Measurements from ENCODE around the gene SEMA3F.

The SEMA3F gene

DNA sequence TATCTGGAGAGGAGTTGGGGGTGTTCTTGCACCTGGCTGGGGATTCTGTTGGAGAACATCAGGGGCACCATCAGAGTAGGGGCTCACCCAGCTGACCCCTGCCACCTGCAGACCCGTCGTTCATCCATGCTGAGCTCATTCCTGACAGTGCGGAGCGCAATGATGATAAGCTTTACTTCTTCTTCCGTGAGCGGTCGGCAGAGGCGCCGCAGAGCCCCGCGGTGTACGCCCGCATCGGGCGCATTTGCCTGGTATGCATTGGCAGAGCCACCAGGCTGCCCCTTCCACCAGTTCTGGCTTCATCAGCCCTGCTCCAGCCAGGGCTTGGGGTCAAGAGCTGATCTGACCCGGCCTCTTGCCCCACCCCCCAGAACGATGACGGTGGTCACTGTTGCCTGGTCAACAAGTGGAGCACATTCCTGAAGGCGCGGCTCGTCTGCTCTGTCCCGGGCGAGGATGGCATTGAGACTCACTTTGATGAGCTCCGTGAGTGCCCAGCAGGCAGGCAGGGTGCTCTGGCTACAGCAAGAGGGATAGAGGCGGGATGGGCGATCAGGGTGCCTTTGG lies 27.5 kb downstream of the SEMA3F start:
- ChIA-PET CTCF (no interaction called here), POLR2A (interaction anchor here (0.6 to 1.2 kb wide), 2 partner anchors 18 to 29 kb away, joined by 3 read pairs; no protein-coding TSS in a partner anchor)
- TF ChIP-seq BHLHE40 (IDR thresholded peaks at IDR 0.05; ENCODE audit: borderline replicate concordance) = no peak
- TF ChIP-seq FOXM1 (IDR thresholded peaks at IDR 0.05; ENCODE audit: borderline replicate concordance) = no peak
- TF ChIP-seq TARDBP (IDR thresholded peaks at IDR 0.05) = no peak
- no peak for TF ChIP-seq LEF1 (IDR thresholded peaks at IDR 0.05; ENCODE audit: borderline replicate concordance)
- TF ChIP-seq L3MBTL2 (conservative IDR thresholded peaks at IDR 0.05) = no peak
- TF ChIP-seq SP1 (IDR thresholded peaks at IDR 0.05) = no peak
- TF ChIP-seq FOXK2 (IDR thresholded peaks at IDR 0.05) = no peak
- TF ChIP-seq SUZ12 (IDR thresholded peaks at IDR 0.05) = no peak
- TF ChIP-seq NFRKB (IDR thresholded peaks at IDR 0.05) = no peak
- no peak for TF ChIP-seq HDGF (IDR thresholded peaks at IDR 0.05; ENCODE audit: borderline replicate concordance)
- no peak for TF ChIP-seq ELF4 (IDR thresholded peaks at IDR 0.05)
- TF ChIP-seq FOXA1 (IDR thresholded peaks at IDR 0.05) = no peak
- no peak for TF ChIP-seq PKNOX1 (IDR thresholded peaks at IDR 0.05)
- no peak for TF ChIP-seq ARNT (IDR thresholded peaks at IDR 0.05)
- no peak for TF ChIP-seq CTBP1 (IDR thresholded peaks at IDR 0.05; ENCODE audit: borderline replicate concordance)
- no peak for TF ChIP-seq ZNF384 (IDR thresholded peaks at IDR 0.05)
- DNase-seq (ENCODE audit: extremely low spot score) = no peak

DNA sequence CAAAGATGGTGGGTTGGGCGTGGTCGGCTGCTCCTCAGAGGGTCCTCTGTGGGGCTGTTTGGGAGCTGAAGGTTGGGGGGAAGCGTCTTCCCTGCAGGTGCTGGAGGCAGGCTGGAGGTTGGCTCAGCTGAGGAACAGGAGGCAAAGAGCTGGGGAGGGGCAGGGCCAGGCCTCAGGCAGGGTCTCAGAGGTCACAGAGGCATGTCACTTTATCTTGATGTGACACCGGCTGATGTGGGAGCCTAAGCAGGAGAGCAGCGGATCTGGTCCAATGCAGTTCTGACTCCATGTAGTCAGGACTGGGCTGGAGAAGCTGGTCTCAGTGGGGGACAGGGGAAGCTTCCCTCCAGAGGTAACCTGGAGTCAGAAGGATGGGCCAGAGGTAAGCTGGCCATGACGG lies 28.6 kb downstream of the SEMA3F start:
- no peak for TF ChIP-seq ZNF384 (IDR thresholded peaks at IDR 0.05)
- no peak for TF ChIP-seq SUZ12 (IDR thresholded peaks at IDR 0.05)
- no peak for TF ChIP-seq SP1 (IDR thresholded peaks at IDR 0.05)
- TF ChIP-seq FOXK2 (IDR thresholded peaks at IDR 0.05) = no peak
- no peak for TF ChIP-seq NFRKB (IDR thresholded peaks at IDR 0.05)
- TF ChIP-seq HDGF (IDR thresholded peaks at IDR 0.05; ENCODE audit: borderline replicate concordance) = no peak
- TF ChIP-seq FOXM1 (IDR thresholded peaks at IDR 0.05; ENCODE audit: borderline replicate concordance) = no peak
- no peak for TF ChIP-seq FOXA1 (IDR thresholded peaks at IDR 0.05)
- CTCF ChIA-PET = interaction anchor here (0.5 to 0.8 kb wide), 2 partner anchors 43 to 60 kb away, joined by 3 to 4 read pairs; no protein-coding TSS in a partner anchor
- no peak for DNase-seq (ENCODE audit: extremely low spot score)
- POLR2A ChIA-PET = no interaction called here

DNA sequence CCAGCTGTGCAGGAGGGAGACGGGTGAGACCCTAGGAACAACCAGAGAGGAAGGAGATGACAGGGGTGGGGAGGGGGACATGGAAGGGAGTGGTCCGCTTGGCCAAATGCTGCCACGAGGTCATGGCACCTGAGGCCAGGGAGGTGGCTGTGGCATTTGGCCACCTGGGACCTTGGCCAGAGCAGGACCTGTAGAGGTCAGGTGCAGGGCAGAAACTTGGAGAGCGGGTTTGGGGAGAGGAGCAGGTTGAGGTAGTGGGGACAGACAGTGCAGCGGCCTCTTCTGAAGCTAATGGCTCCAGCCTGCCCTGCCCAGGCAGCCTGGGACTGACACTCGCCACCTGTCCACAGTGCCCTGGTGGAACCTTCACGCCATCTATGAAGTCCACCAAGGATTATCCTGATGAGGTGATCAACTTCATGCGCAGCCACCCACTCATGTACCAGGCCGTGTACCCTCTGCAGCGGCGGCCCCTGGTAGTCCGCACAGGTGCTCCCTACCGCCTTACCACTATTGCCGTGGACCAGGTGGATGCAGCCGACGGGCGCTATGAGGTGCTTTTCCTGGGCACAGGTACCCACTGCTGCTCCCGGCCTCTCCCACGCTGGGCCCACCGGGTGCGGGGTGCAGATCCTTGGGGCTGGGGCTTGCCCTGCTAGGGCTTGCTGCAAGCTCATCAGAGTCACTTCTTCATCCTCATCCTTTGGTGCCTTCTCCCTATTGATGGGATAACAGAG lies 29.3 kb downstream of the SEMA3F start:
- TF ChIP-seq TARDBP (IDR thresholded peaks at IDR 0.05) (no peak), BHLHE40 (IDR thresholded peaks at IDR 0.05; ENCODE audit: borderline replicate concordance) (no peak), NFRKB (IDR thresholded peaks at IDR 0.05) (no peak), PKNOX1 (IDR thresholded peaks at IDR 0.05) (no peak), ARNT (IDR thresholded peaks at IDR 0.05) (no peak), ELF4 (IDR thresholded peaks at IDR 0.05) (no peak), FOXK2 (IDR thresholded peaks at IDR 0.05) (no peak)
- ChIA-PET CTCF (interaction anchor here (0.8 kb wide), 1 partner anchor 61 kb away, joined by 4 read pairs; no protein-coding TSS in a partner anchor), POLR2A (no interaction called here)
- DNase-seq (ENCODE audit: extremely low spot score) = no peak

DNA sequence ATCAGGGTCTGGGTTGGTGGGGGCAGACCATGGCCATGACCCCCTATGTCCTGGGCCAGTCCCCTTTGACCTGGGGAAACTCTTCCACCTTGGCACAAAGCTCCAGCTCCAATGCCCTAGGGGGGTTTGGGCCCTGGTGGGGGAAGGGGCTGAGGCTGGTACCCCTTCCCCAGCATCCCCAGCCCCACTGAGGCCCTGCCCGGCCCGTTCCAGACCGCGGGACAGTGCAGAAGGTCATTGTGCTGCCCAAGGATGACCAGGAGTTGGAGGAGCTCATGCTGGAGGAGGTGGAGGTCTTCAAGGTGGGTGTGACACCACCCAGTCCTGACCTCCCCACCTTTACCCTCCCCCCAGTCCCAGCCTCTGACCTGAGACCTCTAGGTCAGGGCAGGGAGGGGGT lies 30.1 kb downstream of the SEMA3F start:
- ChIA-PET POLR2A (no interaction called here), CTCF (no interaction called here)
- TF ChIP-seq FOXA1 (IDR thresholded peaks at IDR 0.05) (no peak), PKNOX1 (IDR thresholded peaks at IDR 0.05) (no peak), ARNT (IDR thresholded peaks at IDR 0.05) (no peak), FOXK2 (IDR thresholded peaks at IDR 0.05) (no peak), NFRKB (IDR thresholded peaks at IDR 0.05) (no peak), LEF1 (IDR thresholded peaks at IDR 0.05; ENCODE audit: borderline replicate concordance) (no peak), TARDBP (IDR thresholded peaks at IDR 0.05) (no peak), BHLHE40 (IDR thresholded peaks at IDR 0.05; ENCODE audit: borderline replicate concordance) (no peak), CTBP1 (IDR thresholded peaks at IDR 0.05; ENCODE audit: borderline replicate concordance) (no peak)
- no peak for DNase-seq (ENCODE audit: extremely low spot score)

- TF ChIP-seq CTBP1 (IDR thresholded peaks at IDR 0.05; ENCODE audit: borderline replicate concordance) (no peak), PKNOX1 (IDR thresholded peaks at IDR 0.05) (no peak), FOXK2 (IDR thresholded peaks at IDR 0.05) (no peak), L3MBTL2 (conservative IDR thresholded peaks at IDR 0.05) (no peak), ARNT (IDR thresholded peaks at IDR 0.05) (no peak), BHLHE40 (IDR thresholded peaks at IDR 0.05; ENCODE audit: borderline replicate concordance) (no peak), HDGF (IDR thresholded peaks at IDR 0.05; ENCODE audit: borderline replicate concordance) (no peak), LEF1 (IDR thresholded peaks at IDR 0.05; ENCODE audit: borderline replicate concordance) (no peak), SUZ12 (IDR thresholded peaks at IDR 0.05) (no peak), NFRKB (IDR thresholded peaks at IDR 0.05) (no peak), FOXM1 (IDR thresholded peaks at IDR 0.05; ENCODE audit: borderline replicate concordance) (no peak), TARDBP (IDR thresholded peaks at IDR 0.05) (no peak)
- CTCF ChIA-PET = interaction anchor here (0.6 kb wide), 1 partner anchor 448 kb away, joined by 3 read pairs; no protein-coding TSS in a partner anchor
- POLR2A ChIA-PET = no interaction called here
- no peak for DNase-seq (ENCODE audit: extremely low spot score)
Observed at GRCh38 chr3:50186096-50186495, 31.0 kb downstream of the SEMA3F start.

Data from HEK293T (cell line).